Trophoblast cell (in vitro differentiated cells and primary cell): ENCODE data around the gene CSRP2.

Source experiments
- DNase-seq, 2 donors: peaks; one replicate each; pipeline ENCODE4 v3.0.0-alpha.2; 2016
- H2AFZ ChIP-seq: 2 replicates; pipeline ENCODE4 v1.6.1; 2013; ENCODE audit warnings: low read length, moderate library complexity, mild to moderate bottlenecking; ENCODE audit not compliant: insufficient read depth, poor library complexity
- H2AK5ac ChIP-seq: 2 replicates; pipeline ENCODE4 v1.6.1; 2013; ENCODE audit warnings: mild to moderate bottlenecking, low read length
- H2BK120ac ChIP-seq: 2 replicates; pipeline ENCODE4 v1.6.1; 2013; ENCODE audit warnings: low read length, mild to moderate bottlenecking, moderate library complexity; ENCODE audit not compliant: insufficient read depth, poor library complexity
- H2BK12ac ChIP-seq: 2 replicates; pipeline ENCODE4 v1.6.1; 2013; ENCODE audit warnings: mild to moderate bottlenecking, low read length, moderate library complexity
- H2BK5ac ChIP-seq: 2 replicates; pipeline ENCODE4 v1.6.1; 2013; ENCODE audit warnings: low read length, low read depth, moderate library complexity, mild to moderate bottlenecking; ENCODE audit not compliant: poor library complexity
- H3K14ac ChIP-seq: 2 replicates; pipeline ENCODE4 v1.6.1; 2013; ENCODE audit warnings: mild to moderate bottlenecking, low read length
- H3K18ac ChIP-seq: 2 replicates; pipeline ENCODE4 v1.6.1; 2013; ENCODE audit warnings: mild to moderate bottlenecking, low read length
- H3K23ac ChIP-seq: 2 replicates; pipeline ENCODE4 v1.6.1; 2013; ENCODE audit warnings: low read length
- H3K27ac ChIP-seq: 2 replicates; pipeline ENCODE4 v1.5.1; 2013; ENCODE audit warnings: low read depth, mild to moderate bottlenecking, inconsistent platforms, low read length, moderate library complexity
- H3K27me3 ChIP-seq: 2 replicates; pipeline ENCODE4 v1.6.1; 2013; ENCODE audit warnings: inconsistent platforms, mild to moderate bottlenecking, low read length, moderate library complexity; ENCODE audit not compliant: insufficient read depth
- H3K36me3 ChIP-seq, 2 experiments: 1 replicate in 1 of 2; 2 replicates in 1 of 2; pipeline ENCODE4 v1.6.1; 2013; ENCODE audit warnings: low read length in 2 of 2, mild to moderate bottlenecking in 2 of 2, moderate library complexity in 1 of 2; ENCODE audit not compliant: insufficient read depth in 2 of 2, control insufficient read depth in 1 of 2
- H3K4ac ChIP-seq: 2 replicates; pipeline ENCODE4 v1.6.1; 2013; ENCODE audit warnings: low read depth, mild to moderate bottlenecking, low read length, moderate library complexity
- H3K4me1 ChIP-seq, 2 experiments: 1 replicate in 1 of 2; 2 replicates in 1 of 2; pipeline ENCODE4 v1.6.1; 2013; ENCODE audit warnings: low read length in 2 of 2, mild to moderate bottlenecking in 2 of 2, moderate library complexity in 1 of 2; ENCODE audit not compliant: insufficient read depth in 2 of 2, control insufficient read depth in 1 of 2
- H3K4me2 ChIP-seq: 2 replicates; pipeline ENCODE4 v1.6.1; 2013; ENCODE audit warnings: inconsistent platforms, mild to moderate bottlenecking, low read length, moderate library complexity
- H3K4me3 ChIP-seq: 2 replicates; pipeline ENCODE4 v1.5.1; 2013; ENCODE audit warnings: mild to moderate bottlenecking, low read depth, low read length, inconsistent platforms
- H3K79me1 ChIP-seq: one replicate; pipeline ENCODE4 v1.6.1; 2013; ENCODE audit warnings: low read length
- H3K79me2 ChIP-seq: 2 replicates; pipeline ENCODE4 v1.6.1; 2013; ENCODE audit warnings: low read length, mild to moderate bottlenecking; ENCODE audit not compliant: control insufficient read depth, insufficient read depth, poor library complexity
- H3K9ac ChIP-seq: 2 replicates; pipeline ENCODE4 v1.6.1; 2013; ENCODE audit warnings: mild to moderate bottlenecking, low read length
- H3K9me3 ChIP-seq: 2 replicates; pipeline ENCODE4 v1.6.1; 2013; ENCODE audit warnings: low read depth, mild to moderate bottlenecking, control low read depth, inconsistent platforms, low read length; ENCODE audit not compliant: insufficient read depth
- H4K12ac ChIP-seq: 2 replicates; pipeline ENCODE4 v1.6.1; 2013; ENCODE audit warnings: low read depth, mild to moderate bottlenecking, low read length, moderate library complexity
- H4K8ac ChIP-seq: 2 replicates; pipeline ENCODE4 v1.6.1; 2013; ENCODE audit warnings: low read depth, mild to moderate bottlenecking, low read length, moderate library complexity
- H4K91ac ChIP-seq: one replicate; pipeline ENCODE4 v1.6.1; 2013; ENCODE audit warnings: low read depth, mild to moderate bottlenecking, low read length, moderate library complexity
- WGBS: extraction: QIAGEN DNeasy Blood & Tissue Kit; methylation state at CpG from one replicate; pipeline ENCODE4 v1.1.7; 2013; ENCODE audit warnings: missing lambda C conversion rate; ENCODE audit not compliant: insufficient read length, insufficient coverage; ENCODE audit errors: extremely low coverage; 5-methylcytosine and 5-hydroxymethylcytosine counted together

CSRP2 gene

DNA sequence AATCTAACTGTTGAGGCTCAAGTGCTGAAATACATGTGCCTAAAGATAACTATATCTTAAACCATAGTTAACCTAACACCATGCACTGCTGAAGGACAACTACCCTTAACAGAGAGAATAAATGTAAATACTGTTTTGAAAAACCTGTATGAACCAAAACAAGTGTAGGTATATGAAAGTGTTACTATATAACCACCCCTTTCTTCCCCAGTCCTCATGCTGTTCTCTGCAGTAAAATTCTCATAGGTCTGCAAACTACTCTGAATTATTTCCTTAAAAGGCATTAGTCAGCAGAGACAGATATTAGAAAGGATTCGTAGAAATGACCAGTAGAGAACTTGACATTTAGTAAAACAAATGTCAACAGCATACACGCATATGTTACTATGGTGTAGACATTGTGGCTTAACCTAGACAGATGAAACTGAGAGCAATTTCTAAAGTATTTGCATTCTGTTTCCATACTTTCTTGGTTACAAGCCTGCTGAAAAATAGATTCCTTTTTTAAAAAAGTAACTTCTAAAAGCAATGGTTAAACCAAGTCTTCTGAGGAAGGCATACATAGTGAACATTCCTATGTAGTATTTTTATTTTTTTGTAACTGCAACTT is 13.9 kb downstream of the CSRP2 start:
- WGBS: no CpG with 5 or more reads among the region's 2 CpGs

DNA sequence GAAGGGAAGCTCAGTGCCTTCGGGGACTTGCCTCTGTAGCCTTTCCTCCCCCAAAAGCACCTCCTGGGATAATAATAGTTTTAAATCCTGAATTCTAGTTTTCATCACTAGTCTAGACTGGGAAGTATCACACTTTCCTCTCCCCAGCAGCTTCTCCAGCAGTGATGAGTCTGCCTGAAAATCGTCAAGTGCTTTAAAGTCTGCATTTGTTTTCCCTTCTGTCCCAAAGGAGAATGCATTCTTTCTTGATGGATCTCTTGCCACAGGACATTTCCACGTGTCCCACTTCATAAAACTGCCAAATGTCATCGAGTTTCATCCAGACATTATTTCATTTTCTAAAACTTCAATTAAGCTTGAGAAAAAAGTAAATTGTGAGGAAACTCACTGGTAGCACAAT is 15.0 kb downstream of the CSRP2 start:
- Histone ChIP-seq H3K79me1 (no peaks in the 10 kb centered on the region), H2BK5ac (no peak overlapping the region), H3K18ac (no peak overlapping the region), H3K14ac (no peak overlapping the region), H3K9me3 (no peaks in the 10 kb centered on the region), H2AK5ac (no peak overlapping the region), H3K36me3 (peaks cover 3 to 6% of the 10 kb centered on the region in 2 experiments), H2BK12ac (no peak overlapping the region), H4K12ac (no peak overlapping the region), H2BK120ac (no peak overlapping the region), H3K4me2 (no peak overlapping the region), H3K27me3 (no peaks in the 10 kb centered on the region), H3K9ac (no peak overlapping the region), H3K27ac (no peak overlapping the region), H3K4me1 (peaks cover 0 to 5% of the 10 kb centered on the region in 2 experiments), H3K23ac (no peak overlapping the region), H4K8ac (no peak overlapping the region), H4K91ac (no peak overlapping the region), H3K79me2 (no peaks in the 10 kb centered on the region), H3K4ac (no peak overlapping the region), H3K4me3 (no peak overlapping the region), H2AFZ (no peak overlapping the region)
- no peak for DNase-seq
- no CpG with 5 or more reads among the region's 4 CpGs for WGBS

More for the DNA sequence above, 13.9 kb downstream of the CSRP2 start:
- Histone ChIP-seq H3K14ac (no peak overlapping the region), H3K23ac (no peak overlapping the region), H3K9ac (no peak overlapping the region), H3K36me3 (peaks cover 0 to 3% of the 10 kb centered on the region in 2 experiments), H2BK120ac (no peak overlapping the region), H2AFZ (no peak overlapping the region), H3K18ac (no peak overlapping the region), H4K12ac (no peak overlapping the region), H3K27me3 (no peaks in the 10 kb centered on the region), H3K9me3 (no peaks in the 10 kb centered on the region), H2BK5ac (no peak overlapping the region), H3K4me3 (no peak overlapping the region), H4K91ac (no peak overlapping the region), H2BK12ac (no peak overlapping the region), H2AK5ac (no peak overlapping the region), H3K79me1 (no peaks in the 10 kb centered on the region), H4K8ac (no peak overlapping the region), H3K27ac (no peak overlapping the region), H3K79me2 (no peaks in the 10 kb centered on the region), H3K4me2 (no peak overlapping the region), H3K4me1 (peaks cover 0 to 5% of the 10 kb centered on the region in 2 experiments), H3K4ac (no peak overlapping the region)
- DNase-seq: no peak

DNA sequence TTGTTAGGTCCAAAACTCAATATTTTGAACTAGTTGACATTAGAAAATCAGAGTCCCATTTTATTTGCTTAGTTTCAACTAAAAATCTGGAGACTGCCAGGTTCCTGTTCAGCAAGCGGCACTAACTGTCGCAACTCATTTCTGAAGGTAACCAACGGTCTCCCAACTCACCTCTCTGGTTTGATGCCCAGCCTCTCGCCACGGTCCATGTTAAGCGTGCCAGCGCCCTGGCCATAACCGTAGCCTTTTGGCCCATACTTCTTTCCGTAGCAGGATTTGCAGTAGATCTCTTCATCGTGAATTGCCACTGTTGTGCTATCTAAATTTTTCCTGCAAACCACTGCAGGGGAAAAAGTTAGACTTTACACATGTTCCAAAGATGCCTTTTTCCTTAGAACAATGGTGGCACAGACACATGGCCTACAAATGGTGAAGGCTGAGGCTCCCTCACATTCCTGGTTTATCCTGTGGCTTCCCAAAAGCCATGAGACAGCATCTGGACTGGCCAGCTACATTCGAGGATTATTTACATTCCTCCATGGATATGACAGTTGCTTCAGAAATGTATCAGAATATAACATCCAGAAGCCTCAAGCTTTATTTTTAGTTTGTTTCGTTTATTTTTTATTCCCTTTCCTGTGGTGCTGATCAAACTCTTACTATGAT is 15.7 kb downstream of the CSRP2 start:
- no peak overlapping the region for H3K9ac ChIP-seq
- H3K18ac ChIP-seq: no peak overlapping the region
- H2BK12ac ChIP-seq: no peak overlapping the region
- H3K4ac ChIP-seq: no peak overlapping the region
- no peaks in the 10 kb centered on the region for H3K79me1 ChIP-seq
- H3K79me2 ChIP-seq: no peaks in the 10 kb centered on the region
- H2BK5ac ChIP-seq: no peak overlapping the region
- H2AK5ac ChIP-seq: no peak overlapping the region
- H4K12ac ChIP-seq: no peak overlapping the region
- H3K27ac ChIP-seq: no peak overlapping the region
- WGBS: no CpG with 5 or more reads among the region's 12 CpGs
- H3K4me2 ChIP-seq: no peak overlapping the region
- H3K9me3 ChIP-seq: no peaks in the 10 kb centered on the region
- no peak overlapping the region for H3K14ac ChIP-seq
- H3K23ac ChIP-seq: no peak overlapping the region
- peaks cover 0 to 5% of the 10 kb centered on the region in 2 experiments for H3K4me1 ChIP-seq
- H2BK120ac ChIP-seq: no peak overlapping the region
- H3K36me3 ChIP-seq: peaks cover 3 to 6% of the 10 kb centered on the region in 2 experiments
- no peak overlapping the region for H4K8ac ChIP-seq
- DNase-seq: peak; percentile 19 to 63
- H3K27me3 ChIP-seq: no peaks in the 10 kb centered on the region
- H2AFZ ChIP-seq: no peak overlapping the region
- no peak overlapping the region for H3K4me3 ChIP-seq
- H4K91ac ChIP-seq: no peak overlapping the region

DNA sequence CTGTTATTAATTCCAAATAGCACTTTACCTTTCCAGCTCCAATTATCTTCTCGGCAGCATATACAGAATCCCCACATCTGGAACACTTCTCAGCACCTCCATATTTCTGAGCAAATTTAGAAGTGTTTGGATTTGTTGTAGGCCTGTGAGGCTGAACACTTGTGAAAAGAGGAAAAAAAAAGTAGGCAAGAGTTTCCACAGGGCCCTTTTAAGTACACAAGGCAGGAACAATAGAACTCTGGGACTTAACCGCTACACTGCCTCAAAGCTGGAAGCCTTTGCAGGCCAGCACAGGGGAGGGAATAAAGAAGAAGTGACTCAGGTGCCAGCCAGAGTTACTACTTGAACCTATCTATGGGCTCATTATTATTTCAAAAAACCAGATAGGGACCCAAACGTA is 18.6 kb downstream of the CSRP2 start:
- Histone ChIP-seq H3K27ac (no peak overlapping the region), H4K8ac (no peak overlapping the region), H2AK5ac (no peak overlapping the region), H3K9ac (no peak overlapping the region), H4K91ac (no peak overlapping the region), H3K14ac (no peak overlapping the region), H2BK5ac (no peak overlapping the region), H2AFZ (no peak overlapping the region), H3K27me3 (no peaks in the 10 kb centered on the region), H2BK120ac (no peak overlapping the region), H3K23ac (no peak overlapping the region), H2BK12ac (no peak overlapping the region), H3K79me2 (no peaks in the 10 kb centered on the region), H3K4me3 (no peak overlapping the region), H3K9me3 (no peaks in the 10 kb centered on the region), H3K4ac (no peak overlapping the region), H3K36me3 (peaks cover 5 to 12% of the 10 kb centered on the region in 2 experiments), H3K79me1 (no peaks in the 10 kb centered on the region), H3K18ac (no peak overlapping the region), H4K12ac (no peak overlapping the region), H3K4me2 (no peak overlapping the region), H3K4me1 (peaks cover 0 to 3% of the 10 kb centered on the region in 2 experiments)
- no CpG with 5 or more reads among the region's 3 CpGs for WGBS
- no peak for DNase-seq
